Measurements from ENCODE around the gene JMJD8. TPM values are rescaled to one million over a fixed set of nuclear protein-coding genes. Genes with fewer than 3 reads are reported as not detected.

The JMJD8 gene, protein sequence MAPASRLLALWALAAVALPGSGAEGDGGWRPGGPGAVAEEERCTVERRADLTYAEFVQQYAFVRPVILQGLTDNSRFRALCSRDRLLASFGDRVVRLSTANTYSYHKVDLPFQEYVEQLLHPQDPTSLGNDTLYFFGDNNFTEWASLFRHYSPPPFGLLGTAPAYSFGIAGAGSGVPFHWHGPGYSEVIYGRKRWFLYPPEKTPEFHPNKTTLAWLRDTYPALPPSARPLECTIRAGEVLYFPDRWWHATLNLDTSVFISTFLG
- 70.6 and 82.3 TPM in 2 replicates for total RNA-seq (2014; rRNA removed; shearing (Covaris generic))
- 46.8 and 48.7 TPM in 2 replicates for total RNA-seq (2022)
- percentile 57 among the genes with signal in this experiment for Bru-seq, nascent RNA
- BruChase-seq, experiment 1, labeled RNA remaining after a 6-hour chase = percentile 87 among the genes with signal in this experiment
- BruChase-seq, experiment 2, labeled RNA remaining after a 2-hour chase = percentile 73 among the genes with signal in this experiment
- long read RNA-seq, transcript JMJD8-203 (8 exons, 1,015 nt) = minor isoform, 8 of 244 reads
- long read RNA-seq, transcript JMJD8-214 (7 exons, 1,428 nt) = minor isoform, 7 of 244 reads
- long read RNA-seq, transcript JMJD8-209 (8 exons, 2,205 nt) = minor isoform, 6 of 244 reads
- long read RNA-seq, transcript JMJD8-201 (9 exons, 2,038 nt) = major isoform, 31 of 244 reads
- long read RNA-seq, partial matches to known transcripts = 38 of 244 reads
- long read RNA-seq, other reads (novel, unspliced or antisense) = 148 of 244 reads

DNA sequence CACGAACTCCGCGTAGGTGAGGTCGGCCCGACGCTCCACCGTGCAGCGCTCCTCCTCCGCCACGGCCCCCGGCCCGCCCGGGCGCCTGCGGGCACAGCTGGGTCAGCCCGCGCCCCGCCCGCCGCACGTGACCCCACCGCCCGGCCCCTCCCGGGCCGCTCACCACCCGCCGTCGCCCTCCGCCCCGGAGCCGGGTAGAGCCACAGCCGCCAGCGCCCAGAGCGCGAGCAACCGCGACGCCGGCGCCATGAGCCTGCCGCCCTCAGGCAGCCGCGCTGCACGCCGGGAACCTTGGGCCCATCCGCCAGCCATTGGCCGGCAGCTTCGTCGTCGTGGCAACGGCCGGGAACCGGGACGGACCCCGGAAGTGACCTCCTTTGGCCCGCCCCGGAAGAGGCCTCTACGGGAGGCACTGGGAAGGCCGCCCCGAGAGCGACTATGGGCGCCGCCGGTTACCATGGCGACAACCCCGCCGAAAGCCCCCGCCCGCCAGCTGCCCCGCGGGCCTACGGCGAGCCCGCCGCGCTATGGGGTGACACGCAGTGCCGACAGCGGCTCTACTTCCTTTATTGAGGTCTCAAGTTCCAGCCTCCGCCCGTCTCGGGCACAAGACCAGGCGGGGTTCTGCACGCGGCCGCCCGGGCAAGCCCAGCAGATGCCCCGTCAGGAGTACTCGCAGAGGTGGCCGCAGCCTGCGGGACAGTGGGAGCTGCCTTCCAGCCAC is at the start of gene JMJD8:
JMJD8 (minus strand) TSS at position 264 of the 724 bp plus-strand sequence; CDS start at position 249, 15 bp downstream.
- peak within 1 kb of the TSS; percentile 33 for H3K27ac ChIP-seq (ENCODE audit: low read depth, low read length, poor library complexity, severe bottlenecking)
- CTCF ChIA-PET (ENCODE audit: unreplicated experiment) = no interaction called here
- H3K9me3 ChIP-seq (ENCODE audit: low read length) = no peaks in the 10 kb centered on the region
- peak within 1 kb of the TSS; percentile 83 for H3K4me3 ChIP-seq (ENCODE audit: low read depth, low read length, poor library complexity, severe bottlenecking)
- peak; percentile 97 for DNase-seq (ENCODE audit: low spot score)
- peaks cover 27% of the 10 kb centered on the region; the same call in 1 of the 2 replicates for H3K79me2 ChIP-seq (ENCODE audit: insufficient read depth, low read depth, low read length)
- no TSS peak for BruUV-seq (replicated peaks)
- 0 out of 2 replicates have a peak, but pooled peaks cover 5% of the 10 kb centered on the region for H4K20me1 ChIP-seq (ENCODE audit: insufficient read depth, low read length)
- H3K9me2 ChIP-seq (ENCODE audit: insufficient read depth, low read length) = no peaks in the 10 kb centered on the region
- POLR2A ChIA-PET = no interaction called here
- H3K4me1 ChIP-seq (ENCODE audit: insufficient read depth, low read length, poor library complexity, severe bottlenecking) = peaks cover 36% of the 10 kb centered on the region
- H3K4me2 ChIP-seq (ENCODE audit: low read length) = peak within 1 kb of the TSS; percentile 96
- H3K36me3 ChIP-seq (ENCODE audit: insufficient read depth, low read length) = peaks cover 46% of the 10 kb centered on the region
- TF ChIP-seq EZH2phosphoT487 (IDR thresholded peaks at IDR 0.05; ENCODE audit: borderline replicate concordance, low read depth, low read length) = no peak
- TF ChIP-seq, protein P1, sequence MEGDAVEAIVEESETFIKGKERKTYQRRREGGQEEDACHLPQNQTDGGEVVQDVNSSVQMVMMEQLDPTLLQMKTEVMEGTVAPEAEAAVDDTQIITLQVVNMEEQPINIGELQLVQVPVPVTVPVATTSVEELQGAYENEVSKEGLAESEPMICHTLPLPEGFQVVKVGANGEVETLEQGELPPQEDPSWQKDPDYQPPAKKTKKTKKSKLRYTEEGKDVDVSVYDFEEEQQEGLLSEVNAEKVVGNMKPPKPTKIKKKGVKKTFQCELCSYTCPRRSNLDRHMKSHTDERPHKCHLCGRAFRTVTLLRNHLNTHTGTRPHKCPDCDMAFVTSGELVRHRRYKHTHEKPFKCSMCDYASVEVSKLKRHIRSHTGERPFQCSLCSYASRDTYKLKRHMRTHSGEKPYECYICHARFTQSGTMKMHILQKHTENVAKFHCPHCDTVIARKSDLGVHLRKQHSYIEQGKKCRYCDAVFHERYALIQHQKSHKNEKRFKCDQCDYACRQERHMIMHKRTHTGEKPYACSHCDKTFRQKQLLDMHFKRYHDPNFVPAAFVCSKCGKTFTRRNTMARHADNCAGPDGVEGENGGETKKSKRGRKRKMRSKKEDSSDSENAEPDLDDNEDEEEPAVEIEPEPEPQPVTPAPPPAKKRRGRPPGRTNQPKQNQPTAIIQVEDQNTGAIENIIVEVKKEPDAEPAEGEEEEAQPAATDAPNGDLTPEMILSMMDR (conservative IDR thresholded peaks at IDR 0.05; ENCODE audit: low read length) = no peak
- intact Hi-C loops (cut with micrococcal nuclease; ENCODE audit: unreplicated experiment) = loop anchor here (5.0 kb wide), 1 partner anchor 38 kb away; the partner anchor contains the start of gene ANTKMT
- H2AFZ ChIP-seq (ENCODE audit: low read length) = no peak within 1 kb of the TSS

DNA sequence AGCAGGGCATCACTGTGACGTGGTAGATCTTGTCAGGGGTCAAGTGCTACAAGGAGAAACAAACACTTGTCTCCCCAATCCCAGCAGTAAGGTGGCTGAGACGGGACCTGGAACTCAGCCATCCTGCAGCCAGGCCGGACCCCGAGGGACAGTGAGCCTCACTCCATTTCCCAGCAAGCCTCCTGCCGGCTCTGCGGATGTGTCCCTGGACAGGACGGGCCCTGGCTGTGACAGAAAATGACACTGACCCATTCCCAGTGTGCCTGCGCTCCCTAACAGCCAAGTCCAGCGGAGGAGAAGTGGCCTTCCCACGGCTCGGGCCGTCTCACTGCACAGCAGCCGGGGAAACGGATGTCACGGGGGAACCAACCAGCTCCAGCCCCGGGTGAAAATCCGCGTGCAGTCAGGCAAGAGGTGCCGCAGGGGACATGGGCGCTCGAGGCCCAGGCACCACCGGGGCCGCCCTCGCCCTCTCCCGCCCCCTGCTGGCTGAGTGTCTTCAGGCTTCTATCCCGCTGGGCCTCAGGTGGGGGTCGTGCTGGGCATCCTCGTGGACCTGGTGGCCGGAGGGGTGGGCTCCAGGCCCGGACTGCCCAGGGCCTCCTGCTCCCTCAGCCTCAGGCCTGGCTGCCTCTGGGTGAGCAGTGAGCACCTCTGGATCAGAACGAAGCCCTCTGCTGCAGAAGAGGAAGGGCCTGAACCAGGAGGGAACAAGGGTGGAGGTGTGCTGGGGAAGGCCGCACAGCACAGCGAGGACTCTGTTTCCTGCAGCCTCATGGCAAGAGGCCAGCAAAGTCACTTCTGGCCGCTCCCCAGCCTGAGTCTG is 49.5 kb upstream of the JMJD8 start:
- TF ChIP-seq, protein P1 (conservative IDR thresholded peaks at IDR 0.05; ENCODE audit: low read length) = peak; percentile 78
- TF ChIP-seq EZH2phosphoT487 (IDR thresholded peaks at IDR 0.05; ENCODE audit: borderline replicate concordance, low read depth, low read length) = no peak
- Histone ChIP-seq H3K9me3 (ENCODE audit: low read length) (no peaks in the 10 kb centered on the region), H3K36me3 (ENCODE audit: insufficient read depth, low read length) (peaks cover 81% of the 10 kb centered on the region), H3K4me2 (ENCODE audit: low read length) (no peak overlapping the region), H4K20me1 (ENCODE audit: insufficient read depth, low read length) (no peaks in the 10 kb centered on the region), H3K4me3 (ENCODE audit: low read depth, low read length, poor library complexity, severe bottlenecking) (no peak overlapping the region), H3K9me2 (ENCODE audit: insufficient read depth, low read length) (no peaks in the 10 kb centered on the region), H2AFZ (ENCODE audit: low read length) (no peak overlapping the region), H3K27ac (ENCODE audit: low read depth, low read length, poor library complexity, severe bottlenecking) (no peak overlapping the region), H3K4me1 (ENCODE audit: insufficient read depth, low read length, poor library complexity, severe bottlenecking) (peaks cover 31% of the 10 kb centered on the region), H3K79me2 (ENCODE audit: insufficient read depth, low read depth, low read length) (peaks cover 18% of the 10 kb centered on the region)
- BruUV-seq (replicated peaks) = no TSS peak
- ChIA-PET POLR2A (interaction anchor here (0.8 kb wide), 1 partner anchor 18 kb away, joined by 3 read pairs; no protein-coding TSS in a partner anchor), CTCF (ENCODE audit: unreplicated experiment) (no interaction called here)
- DNase-seq (ENCODE audit: low spot score) = no peak
- intact Hi-C loops (cut with micrococcal nuclease; ENCODE audit: unreplicated experiment) = no loop called here
